Activated T-cell treated with anti-CD3 and anti-CD28 coated beads for 4 hours (primary cell): Measurements from ENCODE around the gene DCLK1.

Experiments
- DNase-seq: peaks from one replicate; pipeline ENCODE4 v3.0.0-alpha.2; 2020

Gene DCLK1

GRCh38 chr13:35770756-35771297 lies 360.4 kb downstream of the DCLK1 start:
- DNase-seq = no peak

- no peak for DNase-seq
Measured at GRCh38 chr13:35769812-35770211, 361.4 kb downstream of the DCLK1 start.

- no peak for DNase-seq
Measured at GRCh38 chr13:35768551-35768950, 362.6 kb downstream of the DCLK1 start.

GRCh38 chr13:35768073-35768472 lies 363.1 kb downstream of the DCLK1 start:
- DNase-seq = no peak

GRCh38 chr13:35767256-35767976 lies 363.8 kb downstream of the DCLK1 start:
- no peak for DNase-seq

- DNase-seq = no peak
Measured at GRCh38 chr13:35766663-35767062, 364.5 kb downstream of the DCLK1 start.

- no peak for DNase-seq
Measured at GRCh38 chr13:35765941-35766340, 365.2 kb downstream of the DCLK1 start.

GRCh38 chr13:35765366-35765765 lies 365.8 kb downstream of the DCLK1 start:
- no peak for DNase-seq

- DNase-seq = no peak
Measured at GRCh38 chr13:35764326-35765015, 366.7 kb downstream of the DCLK1 start.

GRCh38 chr13:35763782-35764123 lies 367.4 kb downstream of the DCLK1 start:
- DNase-seq = no peak

- DNase-seq = no peak
Measured at GRCh38 chr13:35763060-35763781, 368.0 kb downstream of the DCLK1 start.

GRCh38 chr13:35761440-35762252 lies 369.5 kb downstream of the DCLK1 start:
- DNase-seq = no peak

- no peak for DNase-seq
Measured at GRCh38 chr13:35760735-35761281, 370.4 kb downstream of the DCLK1 start.

GRCh38 chr13:35747594-35747993 lies 383.6 kb downstream of the DCLK1 start:
- no peak for DNase-seq

GRCh38 chr13:35744566-35745178 lies 386.5 kb downstream of the DCLK1 start:
- no peak for DNase-seq

- no peak for DNase-seq
Measured at GRCh38 chr13:35744144-35744543, 387.0 kb downstream of the DCLK1 start.

- no peak for DNase-seq
Measured at GRCh38 chr13:35743165-35743564, 388.0 kb downstream of the DCLK1 start.

GRCh38 chr13:35741657-35742056 lies 389.5 kb downstream of the DCLK1 start:
- DNase-seq = no peak

- DNase-seq = no peak
Measured at GRCh38 chr13:35736876-35737275, 394.3 kb downstream of the DCLK1 start.

- DNase-seq = no peak
Measured at GRCh38 chr13:35733827-35734226, 397.4 kb downstream of the DCLK1 start.

- no peak for DNase-seq
Measured at GRCh38 chr13:35732565-35732964, 398.6 kb downstream of the DCLK1 start.

GRCh38 chr13:35731471-35731870 lies 399.7 kb downstream of the DCLK1 start:
- no peak for DNase-seq
